HepG2 (cell line): Measurements from ENCODE around the gene SH2B2. TPM values are rescaled to one million over a fixed set of nuclear protein-coding genes. Genes with fewer than 3 reads are reported as not detected.

Experiments used
- ETV5 ChIP-seq: IDR thresholded peaks from 2 replicates; pipeline ENCODE4 v1.6.1; 2018; ENCODE audit warnings: missing biosample characterization, missing genetic modification reagents, inconsistent platforms, borderline replicate concordance
- GATA4 ChIP-seq: sonication (generic); IDR thresholded peaks from 2 replicates; pipeline ENCODE4 v1.6.1; 2016; ENCODE audit warnings: antibody characterized with exemption, low read depth, borderline replicate concordance
- KDM2A ChIP-seq: sonication (generic); formaldehyde crosslinking; IDR thresholded peaks from 2 replicates; pipeline ENCODE4 v1.4.0; 2020; ENCODE audit warnings: low read depth, missing genetic modification reagents, borderline replicate concordance
- MEIS2 ChIP-seq: sonication (generic); formaldehyde crosslinking; IDR thresholded peaks from 2 replicates; pipeline ENCODE4 v1.9.0; 2021; ENCODE audit warnings: mild to moderate bottlenecking, missing genetic modification reagents
- MTA1 ChIP-seq: sonication (generic); formaldehyde crosslinking; IDR thresholded peaks from 2 replicates; pipeline ENCODE4 v1.4.0; 2020; ENCODE audit warnings: missing genetic modification reagents, mild to moderate bottlenecking, borderline replicate concordance
- RARA ChIP-seq: IDR thresholded peaks from 2 replicates; pipeline ENCODE4 v1.6.1; 2016; ENCODE audit warnings: missing genetic modification reagents, missing compliant biosample characterization
- RXRB ChIP-seq: IDR thresholded peaks from 2 replicates; pipeline ENCODE4 v1.6.1; 2016; ENCODE audit warnings: borderline replicate concordance, missing genetic modification reagents, missing compliant biosample characterization
- XBP1 ChIP-seq: sonication (generic); formaldehyde crosslinking; IDR thresholded peaks from 2 replicates; pipeline ENCODE4 v1.5.0; 2020; ENCODE audit warnings: missing genetic modification reagents
- ZNF33B ChIP-seq: sonication (generic); formaldehyde crosslinking; IDR thresholded peaks from 2 replicates; pipeline ENCODE4 v1.5.1; 2020; ENCODE audit warnings: mild to moderate bottlenecking, missing genetic modification reagents
- ZNF350 ChIP-seq: sonication (generic); formaldehyde crosslinking; IDR thresholded peaks from 2 replicates; pipeline ENCODE4 v1.4.0; 2020; ENCODE audit warnings: mild to moderate bottlenecking, low read depth, missing genetic modification reagents, borderline replicate concordance
- ZNF430 ChIP-seq: sonication (generic); formaldehyde crosslinking; IDR thresholded peaks from 2 replicates; pipeline ENCODE4 v1.9.0; 2021; ENCODE audit warnings: mild to moderate bottlenecking, missing genetic modification reagents
- ZNF598 ChIP-seq: sonication (generic); formaldehyde crosslinking; IDR thresholded peaks from 2 replicates; pipeline ENCODE4 v1.5.1; 2020; ENCODE audit warnings: mild to moderate bottlenecking, missing genetic modification reagents, borderline replicate concordance
- polyA plus RNA-seq, 8 experiments: library from polyadenylated mRNA; depleted of rRNA in 3 of 8; stranded (reverse) in 7 of 8; unstranded in 1 of 8; fragments of >200 nt; fragmentation: Illumina TruSeq in 4 of 8; extraction: Trizol in 4 of 8; gene quantifications; 2 replicates each; pipeline versions ENCODE4 v1.2.1 to v1.2.3, GENCODE V29; 2011 to 2016; ENCODE audit warnings: low read depth in 4 of 8, missing spikeins in 1 of 8, mixed read lengths in 1 of 8; ENCODE audit not compliant: insufficient read depth in 1 of 8
- total RNA-seq, 5 experiments: library from RNA; depleted of rRNA; stranded (reverse); fragments of >200 nt; fragmentation: Illumina TruSeq; extraction: Trizol; gene quantifications; 2 replicates each; pipeline ENCODE4 v1.2.3, GENCODE V29; 2016; ENCODE audit warnings: low read depth in 1 of 5
- TF ChIP-seq, protein P1 (sequence below): sonication (generic); formaldehyde crosslinking; IDR thresholded peaks from 2 replicates; pipeline ENCODE4 v1.4.0; 2020; ENCODE audit warnings: missing genetic modification reagents
- TF ChIP-seq, protein P2 (sequence below): sonication (generic); formaldehyde crosslinking; IDR thresholded peaks from 2 replicates; pipeline ENCODE4 v1.4.0; 2020; ENCODE audit warnings: mild to moderate bottlenecking, missing genetic modification reagents
- TF ChIP-seq, protein P3 (sequence below): sonication (generic); formaldehyde crosslinking; IDR thresholded peaks from 2 replicates; pipeline ENCODE4 v1.5.1; 2020; ENCODE audit warnings: mild to moderate bottlenecking, missing genetic modification reagents
- TF ChIP-seq, protein P4 (sequence below): sonication (generic); formaldehyde crosslinking; conservative IDR thresholded peaks from 2 replicates; pipeline ENCODE4 v1.4.0; 2020; ENCODE audit warnings: mild to moderate bottlenecking, missing genetic modification reagents, moderate library complexity

Gene SH2B2
- total and polyA plus RNA-seq, 2 of the 13 experiments (the other 11 are each of a cell fraction or from before 2014, with no cell fraction given) = 0.46 to 1.3 TPM

DNA sequence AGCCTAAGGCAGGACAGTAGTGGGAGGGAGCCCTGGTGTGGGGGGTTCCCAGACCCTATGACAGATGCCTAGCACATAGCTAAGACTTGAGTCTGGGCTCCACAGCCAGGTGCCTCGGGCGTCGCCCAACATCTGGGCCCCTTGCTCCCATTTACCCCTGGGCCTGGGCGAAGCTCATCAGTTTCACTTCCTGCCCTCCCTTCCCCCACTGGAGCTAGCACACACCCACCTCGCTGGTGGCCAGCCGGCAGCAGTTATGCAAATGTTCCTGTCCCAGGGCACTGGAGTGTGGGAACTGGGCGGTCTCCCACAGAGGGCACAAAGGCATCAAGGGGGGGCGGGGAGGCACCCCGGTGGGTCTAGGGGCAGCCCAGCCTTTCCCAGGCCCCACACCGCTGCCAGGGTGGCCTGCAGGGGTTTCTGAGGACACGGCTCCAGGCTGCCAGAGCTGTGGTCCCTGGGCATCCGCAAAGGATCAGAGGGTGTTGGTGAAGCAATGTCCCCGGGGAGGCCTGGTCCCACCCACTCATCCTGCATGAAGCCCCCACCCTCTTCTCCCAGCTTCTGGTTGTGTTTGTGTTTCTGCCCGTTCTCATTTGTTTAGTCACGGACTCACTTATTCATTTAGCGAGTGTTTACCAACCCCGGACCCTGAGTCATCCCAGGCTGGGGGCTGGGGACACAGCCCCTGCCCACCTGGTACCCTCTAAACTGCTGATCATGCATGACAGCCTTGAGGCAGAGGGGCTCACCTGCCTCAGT lies 20.4 kb downstream of the SH2B2 start (continued):
- TF ChIP-seq RXRB (peak; percentile 55; the same call in 1 of the 2 replicates), MEIS2 (no peak), KDM2A (CRISPR knock-in tag) (peak; percentile 47; the same call in 1 of the 2 replicates), ETV5 (peak; percentile 72), ZNF430 (CRISPR knock-in tag) (no peak), RARA (CRISPR knock-in tag) (peak; percentile 17; the same call in 1 of the 2 replicates), GATA4 (no peak), XBP1 (CRISPR knock-in tag) (no peak), ZNF350 (CRISPR knock-in tag) (no peak), MTA1 (CRISPR knock-in tag) (peak; percentile 50; the same call in 1 of the 2 replicates), ZNF598 (CRISPR knock-in tag) (peak; percentile 20; the same call in 1 of the 2 replicates), ZNF33B (peak; percentile 58; the same call in 1 of the 2 replicates)
- TF ChIP-seq, protein P1, sequence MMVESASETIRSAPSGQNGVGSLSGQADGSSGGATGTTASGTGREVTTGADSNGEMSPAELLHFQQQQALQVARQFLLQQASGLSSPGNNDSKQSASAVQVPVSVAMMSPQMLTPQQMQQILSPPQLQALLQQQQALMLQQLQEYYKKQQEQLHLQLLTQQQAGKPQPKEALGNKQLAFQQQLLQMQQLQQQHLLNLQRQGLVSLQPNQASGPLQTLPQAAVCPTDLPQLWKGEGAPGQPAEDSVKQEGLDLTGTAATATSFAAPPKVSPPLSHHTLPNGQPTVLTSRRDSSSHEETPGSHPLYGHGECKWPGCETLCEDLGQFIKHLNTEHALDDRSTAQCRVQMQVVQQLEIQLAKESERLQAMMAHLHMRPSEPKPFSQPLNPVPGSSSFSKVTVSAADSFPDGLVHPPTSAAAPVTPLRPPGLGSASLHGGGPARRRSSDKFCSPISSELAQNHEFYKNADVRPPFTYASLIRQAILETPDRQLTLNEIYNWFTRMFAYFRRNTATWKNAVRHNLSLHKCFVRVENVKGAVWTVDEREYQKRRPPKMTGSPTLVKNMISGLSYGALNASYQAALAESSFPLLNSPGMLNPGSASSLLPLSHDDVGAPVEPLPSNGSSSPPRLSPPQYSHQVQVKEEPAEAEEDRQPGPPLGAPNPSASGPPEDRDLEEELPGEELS = peak; percentile 63; the same call in 1 of the 2 replicates
- TF ChIP-seq, protein P2, sequence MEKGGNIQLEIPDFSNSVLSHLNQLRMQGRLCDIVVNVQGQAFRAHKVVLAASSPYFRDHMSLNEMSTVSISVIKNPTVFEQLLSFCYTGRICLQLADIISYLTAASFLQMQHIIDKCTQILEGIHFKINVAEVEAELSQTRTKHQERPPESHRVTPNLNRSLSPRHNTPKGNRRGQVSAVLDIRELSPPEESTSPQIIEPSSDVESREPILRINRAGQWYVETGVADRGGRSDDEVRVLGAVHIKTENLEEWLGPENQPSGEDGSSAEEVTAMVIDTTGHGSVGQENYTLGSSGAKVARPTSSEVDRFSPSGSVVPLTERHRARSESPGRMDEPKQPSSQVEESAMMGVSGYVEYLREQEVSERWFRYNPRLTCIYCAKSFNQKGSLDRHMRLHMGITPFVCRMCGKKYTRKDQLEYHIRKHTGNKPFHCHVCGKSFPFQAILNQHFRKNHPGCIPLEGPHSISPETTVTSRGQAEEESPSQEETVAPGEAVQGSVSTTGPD = no peak
- TF ChIP-seq, protein P3, sequence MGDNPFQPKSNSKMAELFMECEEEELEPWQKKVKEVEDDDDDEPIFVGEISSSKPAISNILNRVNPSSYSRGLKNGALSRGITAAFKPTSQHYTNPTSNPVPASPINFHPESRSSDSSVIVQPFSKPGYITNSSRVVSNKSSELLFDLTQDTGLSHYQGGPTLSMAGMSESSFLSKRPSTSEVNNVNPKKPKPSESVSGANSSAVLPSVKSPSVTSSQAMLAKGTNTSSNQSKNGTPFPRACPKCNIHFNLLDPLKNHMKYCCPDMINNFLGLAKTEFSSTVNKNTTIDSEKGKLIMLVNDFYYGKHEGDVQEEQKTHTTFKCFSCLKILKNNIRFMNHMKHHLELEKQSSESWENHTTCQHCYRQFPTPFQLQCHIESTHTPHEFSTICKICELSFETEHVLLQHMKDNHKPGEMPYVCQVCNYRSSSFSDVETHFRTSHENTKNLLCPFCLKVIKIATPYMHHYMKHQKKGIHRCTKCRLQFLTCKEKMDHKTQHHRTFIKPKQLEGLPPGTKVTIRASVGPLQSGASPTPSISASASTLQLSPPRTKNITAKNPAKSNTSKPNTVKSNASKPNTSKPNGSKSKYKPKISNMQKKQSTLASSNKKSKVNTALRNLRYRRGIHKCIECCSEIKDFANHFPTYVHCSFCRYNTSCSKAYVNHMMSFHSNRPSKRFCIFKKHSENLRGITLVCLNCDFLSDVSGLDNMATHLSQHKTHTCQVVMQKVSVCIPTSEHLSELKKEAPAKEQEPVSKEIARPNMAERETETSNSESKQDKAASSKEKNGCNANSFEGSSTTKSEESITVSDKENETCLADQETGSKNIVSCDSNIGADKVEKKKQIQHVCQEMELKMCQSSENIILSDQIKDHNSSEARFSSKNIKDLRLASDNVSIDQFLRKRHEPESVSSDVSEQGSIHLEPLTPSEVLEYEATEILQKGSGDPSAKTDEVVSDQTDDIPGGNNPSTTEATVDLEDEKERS (CRISPR knock-in tag) = no peak
- TF ChIP-seq, protein P4, sequence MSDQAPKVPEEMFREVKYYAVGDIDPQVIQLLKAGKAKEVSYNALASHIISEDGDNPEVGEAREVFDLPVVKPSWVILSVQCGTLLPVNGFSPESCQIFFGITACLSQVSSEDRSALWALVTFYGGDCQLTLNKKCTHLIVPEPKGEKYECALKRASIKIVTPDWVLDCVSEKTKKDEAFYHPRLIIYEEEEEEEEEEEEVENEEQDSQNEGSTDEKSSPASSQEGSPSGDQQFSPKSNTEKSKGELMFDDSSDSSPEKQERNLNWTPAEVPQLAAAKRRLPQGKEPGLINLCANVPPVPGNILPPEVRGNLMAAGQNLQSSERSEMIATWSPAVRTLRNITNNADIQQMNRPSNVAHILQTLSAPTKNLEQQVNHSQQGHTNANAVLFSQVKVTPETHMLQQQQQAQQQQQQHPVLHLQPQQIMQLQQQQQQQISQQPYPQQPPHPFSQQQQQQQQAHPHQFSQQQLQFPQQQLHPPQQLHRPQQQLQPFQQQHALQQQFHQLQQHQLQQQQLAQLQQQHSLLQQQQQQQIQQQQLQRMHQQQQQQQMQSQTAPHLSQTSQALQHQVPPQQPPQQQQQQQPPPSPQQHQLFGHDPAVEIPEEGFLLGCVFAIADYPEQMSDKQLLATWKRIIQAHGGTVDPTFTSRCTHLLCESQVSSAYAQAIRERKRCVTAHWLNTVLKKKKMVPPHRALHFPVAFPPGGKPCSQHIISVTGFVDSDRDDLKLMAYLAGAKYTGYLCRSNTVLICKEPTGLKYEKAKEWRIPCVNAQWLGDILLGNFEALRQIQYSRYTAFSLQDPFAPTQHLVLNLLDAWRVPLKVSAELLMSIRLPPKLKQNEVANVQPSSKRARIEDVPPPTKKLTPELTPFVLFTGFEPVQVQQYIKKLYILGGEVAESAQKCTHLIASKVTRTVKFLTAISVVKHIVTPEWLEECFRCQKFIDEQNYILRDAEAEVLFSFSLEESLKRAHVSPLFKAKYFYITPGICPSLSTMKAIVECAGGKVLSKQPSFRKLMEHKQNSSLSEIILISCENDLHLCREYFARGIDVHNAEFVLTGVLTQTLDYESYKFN (CRISPR knock-in tag) = peak; percentile 53
